Keratinocyte (primary cell): ENCODE data around the gene USP49. TPM values are rescaled to one million over a fixed set of nuclear protein-coding genes. Genes with fewer than 3 reads are reported as not detected.

ENCODE experiments used
- DNase-seq: peaks from one replicate; pipeline ENCODE4 v3.0.0-alpha.2; 2011; ENCODE audit warnings: low read depth, missing footprints, low spot score
- FAIRE-seq: peaks from 2 replicates; lab custom pipeline; 2011; peaks lifted over from hg19 to GRCh38; lab: Jason Lieb, UNC
- H2AFZ ChIP-seq: 2 replicates; pipeline ENCODE4 v1.6.0; 2012; ENCODE audit warnings: low read length, control low read depth, inconsistent platforms; ENCODE audit not compliant: control insufficient read depth
- H3K27ac ChIP-seq: 2 replicates; pipeline ENCODE4 v1.5.1; 2011; ENCODE audit warnings: low read length; ENCODE audit not compliant: control insufficient read depth, insufficient read depth
- H3K27me3 ChIP-seq: 3 replicates; pipeline ENCODE4 v1.6.0; 2011; ENCODE audit warnings: low read length; ENCODE audit not compliant: control insufficient read depth, insufficient read depth; ENCODE audit errors: extremely low read depth
- H3K36me3 ChIP-seq, 2 experiments: 2 replicates in 1 of 2; 3 replicates in 1 of 2; pipeline ENCODE4 v1.5.1; 2011; ENCODE audit warnings: low read length in 2 of 2, mild to moderate bottlenecking in 1 of 2; ENCODE audit not compliant: control insufficient read depth in 2 of 2, insufficient read depth in 2 of 2; ENCODE audit errors: extremely low read depth in 1 of 2
- H3K4me1 ChIP-seq: 3 replicates; pipeline ENCODE4 v1.5.1; 2011; ENCODE audit warnings: low read length; ENCODE audit not compliant: control insufficient read depth, insufficient read depth; ENCODE audit errors: extremely low read depth
- H3K4me2 ChIP-seq: 3 replicates; pipeline ENCODE4 v1.6.0; 2011; ENCODE audit warnings: low read depth, low read length; ENCODE audit not compliant: control insufficient read depth, insufficient read depth; ENCODE audit errors: extremely low read depth
- H3K4me3 ChIP-seq, 3 experiments: fragments of 200-600 bp in 1 of 3; sonication (generic) in 1 of 3; 2 replicates in 2 of 3; 3 replicates in 1 of 3; pipeline ENCODE4 v1.5.1; 2011 to 2016; ENCODE audit warnings: low read length in 3 of 3, mild to moderate bottlenecking in 3 of 3, control low read depth in 2 of 3, inconsistent platforms in 1 of 3, low read depth in 1 of 3, mixed read lengths in 1 of 3, mixed run types in 1 of 3, moderate library complexity in 1 of 3; ENCODE audit not compliant: control insufficient read depth in 2 of 3, insufficient read depth in 2 of 3; ENCODE audit errors: extremely low read depth in 1 of 3
- H3K79me2 ChIP-seq: 2 replicates; pipeline ENCODE4 v1.6.0; 2012; ENCODE audit warnings: low read length; ENCODE audit not compliant: control insufficient read depth, insufficient read depth
- H3K9ac ChIP-seq: 3 replicates; pipeline ENCODE4 v1.6.0; 2011; ENCODE audit warnings: low read length; ENCODE audit not compliant: control insufficient read depth, insufficient read depth; ENCODE audit errors: extremely low read depth
- H3K9me1 ChIP-seq: 3 replicates; pipeline ENCODE4 v1.6.0; 2011; ENCODE audit warnings: low read length; ENCODE audit not compliant: control insufficient read depth, insufficient read depth; ENCODE audit errors: extremely low read depth
- H3K9me3 ChIP-seq: 2 replicates; pipeline ENCODE4 v1.5.1; 2012; ENCODE audit warnings: low read depth, low read length; ENCODE audit not compliant: control insufficient read depth
- H4K20me1 ChIP-seq: 3 replicates; pipeline ENCODE4 v1.6.0; 2011; ENCODE audit warnings: low read length; ENCODE audit not compliant: control insufficient read depth, insufficient read depth; ENCODE audit errors: extremely low read depth
- CTCF ChIP-seq, 3 experiments: IDR thresholded peaks in 1 of 3; conservative IDR thresholded peaks in 1 of 3; optimal IDR thresholded peaks in 1 of 3; 2 replicates in 2 of 3; 3 replicates in 1 of 3; pipeline versions ENCODE3 to v1.5.1; 2011; ENCODE audit warnings: low read length in 3 of 3, mild to moderate bottlenecking in 3 of 3, moderate library complexity in 2 of 3, control low read depth in 1 of 3, inconsistent platforms in 1 of 3; ENCODE audit not compliant: insufficient read depth in 2 of 3; ENCODE audit errors: extremely low read depth in 1 of 3
- EZH2 ChIP-seq: IDR thresholded peaks from one replicate; pipeline ENCODE4 v1.6.1; 2012; ENCODE audit warnings: inconsistent platforms, mild to moderate bottlenecking, low read length, moderate library complexity
- dilution Hi-C: fragments of 300-500 bp; cut with MboI; formaldehyde crosslinking; loops from one replicate; pipeline ENCODE4 v1.7.0; 2020; ENCODE audit warnings: low sequenced_read_pairs; ENCODE audit not compliant: extremely low pct_ligation_motif_present
- polyA plus RNA-seq, 5 experiments: library from polyadenylated mRNA; depleted of rRNA in 3 of 5; stranded (reverse) in 3 of 5; stranded (forward) in 1 of 5; unstranded in 1 of 5; fragments of >200 nt; gene quantifications; 1 replicate in 1 of 5; 2 replicates in 3 of 5; 3 replicates in 1 of 5; pipeline versions ENCODE4 v1.2.1 to v1.2.3, GENCODE V29; 2011 to 2012; ENCODE audit warnings: missing spikeins in 2 of 5, low read depth in 1 of 5, low replicate concordance in 1 of 5

Gene USP49
- polyA plus RNA-seq, 1 donor (not counting 4 experiments of a cell fraction or from before 2014, with no cell fraction given): 2.3 TPM

DNA sequence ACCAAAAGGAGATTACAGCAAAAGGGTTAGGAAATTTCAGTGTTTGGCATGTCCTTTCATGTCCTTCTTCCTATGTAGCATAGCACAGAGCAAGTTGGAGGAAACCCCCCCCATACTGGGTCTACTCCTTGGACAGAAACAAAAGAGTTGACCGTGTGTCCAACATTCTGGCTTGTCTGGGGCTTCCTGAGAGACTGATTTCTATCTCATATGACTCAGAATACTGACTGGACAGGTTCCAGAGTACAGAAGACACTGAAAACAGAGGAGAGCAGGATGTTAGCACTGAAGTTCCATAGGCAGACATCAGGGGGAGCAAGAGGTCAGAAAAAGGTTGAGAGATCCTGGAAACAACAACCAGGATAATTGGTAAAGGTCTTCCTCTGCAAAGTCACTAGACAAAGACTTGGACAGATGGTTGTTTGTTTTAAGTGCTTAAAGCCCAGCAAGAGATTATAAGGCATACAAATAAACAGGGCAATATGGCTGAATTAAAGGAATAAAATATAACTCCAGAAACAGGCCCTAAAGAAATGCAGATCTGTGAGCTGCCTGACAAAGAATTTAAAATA lies 48.4 kb downstream of the USP49 start:
- no peaks in the 10 kb centered on the region for H3K79me2 ChIP-seq
- H3K27ac ChIP-seq: peak overlapping the region; percentile 58
- no peaks in the 10 kb centered on the region for H3K36me3 ChIP-seq
- TF ChIP-seq EZH2: no peak
- peak; percentile 74 to 92 (median 79) for TF ChIP-seq CTCF (optimal IDR thresholded peaks at IDR 0.05 in 1 of 3, IDR thresholded peaks at IDR 0.05 in 1 of 3, conservative IDR thresholded peaks at IDR 0.05 in 1 of 3; ENCODE audit: extremely low read depth in 1 of 3, insufficient read depth in 2 of 3, low read length in 3 of 3)
- H3K4me2 ChIP-seq: peak overlapping the region; percentile 70
- no peaks in the 10 kb centered on the region for H3K9me1 ChIP-seq
- dilution Hi-C loops: no loop called here
- peak overlapping the region in 2 of 3 experiments; percentile 3 to 10 for H3K4me3 ChIP-seq
- H2AFZ ChIP-seq: peak overlapping the region; percentile 11
- H3K4me1 ChIP-seq: peaks cover 16% of the 10 kb centered on the region
- no peaks in the 10 kb centered on the region for H3K27me3 ChIP-seq
- no peaks in the 10 kb centered on the region for H4K20me1 ChIP-seq
- peak; percentile 100 for FAIRE-seq
- H3K9ac ChIP-seq: no peak overlapping the region
- DNase-seq: peak; percentile 76
- no peaks in the 10 kb centered on the region for H3K9me3 ChIP-seq

DNA sequence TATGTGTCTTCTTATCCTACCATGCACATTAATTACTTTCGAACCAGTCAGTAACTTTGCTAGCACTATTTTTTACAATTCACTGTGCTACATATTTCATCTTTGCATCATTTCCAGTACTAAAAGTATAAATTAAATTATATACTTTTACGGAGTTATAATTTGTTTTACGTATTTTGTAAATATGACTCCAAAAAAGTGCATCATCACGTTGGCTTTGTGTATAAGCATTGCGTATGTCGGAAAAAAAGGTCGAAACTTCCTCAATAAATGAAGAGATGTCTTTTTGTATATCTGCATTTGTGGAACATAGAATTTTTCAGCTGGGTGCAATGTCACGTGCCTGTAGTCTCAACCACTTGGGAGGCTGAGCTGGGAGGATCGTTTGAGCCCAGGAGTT lies 52.0 kb downstream of the USP49 start:
- TF ChIP-seq EZH2 (no peak), CTCF (optimal IDR thresholded peaks at IDR 0.05 in 1 of 3, IDR thresholded peaks at IDR 0.05 in 1 of 3, conservative IDR thresholded peaks at IDR 0.05 in 1 of 3; ENCODE audit: extremely low read depth in 1 of 3, insufficient read depth in 2 of 3, low read length in 3 of 3) (no peak)
- dilution Hi-C loops: no loop called here
- H3K9me3 ChIP-seq: no peaks in the 10 kb centered on the region
- no peak overlapping the region for H2AFZ ChIP-seq
- H3K9ac ChIP-seq: no peak overlapping the region
- H3K4me3 ChIP-seq: no peak overlapping the region
- no peaks in the 10 kb centered on the region for H3K79me2 ChIP-seq
- no peak overlapping the region for H3K27ac ChIP-seq
- no peaks in the 10 kb centered on the region for H3K27me3 ChIP-seq
- H3K36me3 ChIP-seq: no peaks in the 10 kb centered on the region
- H3K4me2 ChIP-seq: no peak overlapping the region
- no peaks in the 10 kb centered on the region for H3K9me1 ChIP-seq
- no peaks in the 10 kb centered on the region for H4K20me1 ChIP-seq
- FAIRE-seq (no peak), DNase-seq (no peak)
- H3K4me1 ChIP-seq: peaks cover 16% of the 10 kb centered on the region
